ENCODE measurements around the gene MAPK8IP1. TPM values are rescaled to one million over a fixed set of nuclear protein-coding genes. Genes with fewer than 3 reads are reported as not detected.

Gene MAPK8IP1
- total RNA-seq, 2 experiments from 2014 or later: 0.42 to 0.73 TPM

DNA sequence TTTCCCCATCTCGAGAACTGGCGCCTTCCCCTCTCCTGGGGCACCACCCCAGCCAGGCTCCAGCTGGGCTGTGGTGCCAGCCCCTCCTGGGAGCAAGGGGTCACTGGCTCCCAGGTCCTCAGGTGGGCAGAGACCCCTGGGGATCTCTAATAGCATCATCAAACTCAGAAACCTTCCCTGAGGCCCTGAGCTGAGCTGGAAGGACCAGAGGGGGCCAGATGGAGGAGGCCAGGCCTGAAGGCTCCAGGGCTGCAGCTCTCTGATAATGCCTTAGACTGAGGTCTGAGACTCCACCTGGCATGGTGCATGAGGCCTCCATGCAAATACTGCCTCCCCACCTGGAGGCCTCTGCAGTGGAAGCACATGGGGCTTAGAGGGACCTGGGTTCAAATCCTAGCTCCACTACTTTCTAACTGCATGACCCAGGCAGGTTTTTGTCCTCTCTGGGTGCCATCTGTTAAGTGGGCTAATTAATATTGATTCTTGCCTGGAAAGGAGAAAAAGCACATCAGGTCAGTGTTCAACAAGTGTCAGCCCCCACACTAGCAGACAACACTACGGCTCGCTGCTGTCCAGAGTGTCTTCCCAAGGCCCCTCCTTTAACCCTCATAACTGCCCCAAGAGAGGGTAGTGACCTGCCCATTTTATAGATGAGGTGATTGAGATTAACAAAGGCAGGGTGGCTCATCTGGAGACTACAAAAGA is 1.5 kb downstream of the MAPK8IP1 start:
- ATAC-seq (no peak), DNase-seq (no peak)
- CTCF ChIA-PET: no interaction called here
- H3K27me3 Mint-ChIP-seq: no peaks in the 10 kb centered on the region
- H3K4me3 Mint-ChIP-seq: no peak overlapping the region
- no peaks in the 10 kb centered on the region for H3K9me3 Mint-ChIP-seq (ENCODE audit: low read depth)
- H3K4me1 Mint-ChIP-seq: peaks cover 9% of the 10 kb centered on the region
- no peak overlapping the region for H3K27ac Mint-ChIP-seq
- H3K36me3 Mint-ChIP-seq: no peaks in the 10 kb centered on the region

DNA sequence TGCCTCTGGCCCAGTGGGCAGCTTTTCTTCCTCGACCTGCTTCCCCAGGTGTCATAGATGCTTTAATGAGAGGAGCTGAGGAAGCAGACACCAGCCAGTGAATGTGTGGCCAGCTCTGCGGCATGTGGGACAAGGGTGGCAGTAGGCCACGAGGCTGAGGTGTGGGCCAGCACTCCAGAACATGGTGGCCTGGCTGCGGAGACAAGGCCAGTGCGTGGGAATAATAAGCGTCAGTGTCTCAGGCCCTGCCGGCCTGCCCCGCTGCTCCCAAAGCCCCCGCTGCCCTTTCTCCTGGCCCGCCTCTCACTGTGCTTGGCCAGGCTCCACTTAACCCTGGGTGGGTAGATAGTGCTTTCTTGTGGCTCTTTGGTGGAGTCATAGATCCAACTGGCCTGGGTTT is 2.1 kb downstream of the MAPK8IP1 start:
- no peaks in the 10 kb centered on the region for H3K27me3 Mint-ChIP-seq
- H3K36me3 Mint-ChIP-seq: no peaks in the 10 kb centered on the region
- H3K9me3 Mint-ChIP-seq (ENCODE audit: low read depth): no peaks in the 10 kb centered on the region
- no peak for ATAC-seq
- DNase-seq: no peak
- peaks cover 9% of the 10 kb centered on the region for H3K4me1 Mint-ChIP-seq
- no peak overlapping the region for H3K4me3 Mint-ChIP-seq
- no peak overlapping the region for H3K27ac Mint-ChIP-seq
- CTCF ChIA-PET: no interaction called here

DNA sequence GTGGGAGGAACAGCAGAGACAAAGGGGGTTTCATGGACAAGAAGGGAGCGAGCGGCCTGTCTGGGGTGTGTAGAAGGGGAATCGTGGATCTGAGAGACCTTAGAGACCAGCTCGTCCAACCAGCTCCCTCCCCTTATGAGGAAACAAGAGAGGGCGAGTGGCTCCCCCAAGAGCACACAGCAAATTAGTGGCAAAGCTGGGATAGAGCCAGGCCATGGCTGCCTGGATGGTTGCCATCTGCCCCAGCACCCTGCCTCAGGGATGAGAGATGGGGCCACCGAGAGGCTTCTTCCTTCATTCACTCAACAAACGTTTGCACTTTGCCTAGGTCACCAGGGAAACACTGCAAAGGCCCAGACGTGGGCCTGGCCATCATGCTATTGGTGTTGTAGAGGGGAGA is 4.1 kb downstream of the MAPK8IP1 start:
- H3K36me3 Mint-ChIP-seq: no peaks in the 10 kb centered on the region
- DNase-seq: no peak
- CTCF ChIA-PET: no interaction called here

DNA sequence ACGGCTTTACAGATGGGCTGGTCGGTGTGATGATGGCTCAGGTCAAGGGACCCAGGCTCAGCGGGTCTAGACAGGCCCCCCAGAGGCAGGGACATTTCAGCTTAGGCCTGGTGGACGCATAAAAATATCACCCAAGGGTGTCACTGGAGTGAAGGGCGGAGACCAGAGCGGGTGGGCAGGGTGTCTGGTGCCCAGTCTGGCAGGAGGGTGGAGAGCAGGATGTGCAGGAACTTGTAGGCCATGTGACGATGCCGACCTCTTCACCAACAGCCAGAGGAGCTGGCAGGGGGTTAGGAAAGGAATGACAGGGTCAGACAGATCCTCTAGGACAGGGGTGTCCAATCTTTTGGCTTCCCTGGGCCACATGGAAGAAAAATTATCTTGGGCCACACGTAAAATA is 4.5 kb downstream of the MAPK8IP1 start:
- DNase-seq: no peak

More for the DNA sequence above, 4.1 kb downstream of the MAPK8IP1 start:
- Mint-ChIP-seq H3K27me3 (no peaks in the 10 kb centered on the region), H3K9me3 (ENCODE audit: low read depth) (no peaks in the 10 kb centered on the region), H3K27ac (no peak overlapping the region), H3K4me3 (no peak overlapping the region), H3K4me1 (peaks cover 8% of the 10 kb centered on the region)
- ATAC-seq: no peak

DNA sequence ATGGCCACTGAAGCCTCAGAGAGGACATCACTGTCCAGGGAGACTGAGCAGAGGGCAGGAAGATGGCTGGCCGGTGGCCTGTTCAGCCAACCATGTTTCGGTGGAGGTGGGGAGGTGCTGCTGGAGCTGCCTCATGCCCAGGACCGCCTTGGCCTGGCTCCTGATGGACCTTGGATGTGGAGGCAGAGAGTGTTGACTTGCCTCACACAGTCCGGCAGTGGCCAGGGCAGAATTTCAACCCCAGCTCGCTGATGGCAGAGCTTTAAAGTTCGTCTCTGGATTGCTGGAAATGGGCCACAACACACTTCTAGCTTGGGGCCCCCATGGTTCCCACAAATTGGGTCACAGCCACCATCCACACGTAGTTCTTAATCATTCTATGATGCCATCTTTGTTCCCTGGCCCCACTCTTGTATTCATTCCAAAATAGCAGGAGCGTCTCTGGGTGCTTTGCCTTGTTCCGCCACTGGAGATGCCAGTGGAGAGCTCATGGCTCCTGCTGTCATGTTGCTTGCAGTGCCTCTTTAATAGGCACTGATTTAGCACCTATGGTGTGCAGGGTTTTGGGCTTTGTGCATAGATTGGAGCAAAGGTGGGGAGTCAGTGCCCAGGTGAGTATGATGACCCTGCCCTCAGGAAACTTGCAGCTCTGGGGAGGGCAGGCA is 5.6 kb downstream of the MAPK8IP1 start:
- CTCF ChIA-PET: interaction anchor here (1.0 kb wide), 1 partner anchor 74 kb away, joined by 3 read pairs; no protein-coding TSS in a partner anchor
- Mint-ChIP-seq H3K27ac (no peak overlapping the region), H3K27me3 (no peaks in the 10 kb centered on the region), H3K4me3 (no peak overlapping the region), H3K36me3 (no peaks in the 10 kb centered on the region), H3K9me3 (ENCODE audit: low read depth) (no peaks in the 10 kb centered on the region), H3K4me1 (no peaks in the 10 kb centered on the region)
- DNase-seq: no peak
- ATAC-seq: no peak

More for the DNA sequence above, 4.5 kb downstream of the MAPK8IP1 start:
- H3K4me3 Mint-ChIP-seq: no peak overlapping the region
- H3K27ac Mint-ChIP-seq: no peak overlapping the region
- H3K9me3 Mint-ChIP-seq (ENCODE audit: low read depth): no peaks in the 10 kb centered on the region
- H3K4me1 Mint-ChIP-seq: peaks cover 3% of the 10 kb centered on the region
- no peaks in the 10 kb centered on the region for H3K27me3 Mint-ChIP-seq
- CTCF ChIA-PET: no interaction called here
- no peak for ATAC-seq
- no peaks in the 10 kb centered on the region for H3K36me3 Mint-ChIP-seq

DNA sequence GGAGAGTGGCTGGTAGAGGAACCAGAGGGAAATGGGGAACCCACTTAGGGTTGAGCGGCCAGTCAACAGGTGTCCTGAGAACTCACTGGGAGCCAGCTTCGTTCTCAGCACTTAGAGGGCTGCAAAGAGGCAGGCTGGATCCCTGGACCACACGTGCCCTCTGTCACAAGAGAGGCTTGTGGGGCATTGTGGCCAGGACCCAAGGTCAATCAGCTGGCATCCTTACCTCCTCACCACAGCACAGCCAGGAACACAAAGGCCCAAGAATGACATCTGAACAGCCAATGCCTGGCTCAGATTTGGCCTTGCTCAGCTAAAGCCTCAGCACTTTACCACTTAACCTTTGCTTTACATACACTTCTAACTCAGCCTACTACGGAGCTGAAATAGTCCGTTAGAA is 7.4 kb downstream of the MAPK8IP1 start:
- DNase-seq (no peak), ATAC-seq (no peak)
- no peaks in the 10 kb centered on the region for H3K9me3 Mint-ChIP-seq (ENCODE audit: low read depth)
- CTCF ChIA-PET: no interaction called here
- peaks cover 3% of the 10 kb centered on the region for H3K27me3 Mint-ChIP-seq
- no peaks in the 10 kb centered on the region for H3K36me3 Mint-ChIP-seq
- no peak overlapping the region for H3K27ac Mint-ChIP-seq
- no peaks in the 10 kb centered on the region for H3K4me1 Mint-ChIP-seq
- no peak overlapping the region for H3K4me3 Mint-ChIP-seq

DNA sequence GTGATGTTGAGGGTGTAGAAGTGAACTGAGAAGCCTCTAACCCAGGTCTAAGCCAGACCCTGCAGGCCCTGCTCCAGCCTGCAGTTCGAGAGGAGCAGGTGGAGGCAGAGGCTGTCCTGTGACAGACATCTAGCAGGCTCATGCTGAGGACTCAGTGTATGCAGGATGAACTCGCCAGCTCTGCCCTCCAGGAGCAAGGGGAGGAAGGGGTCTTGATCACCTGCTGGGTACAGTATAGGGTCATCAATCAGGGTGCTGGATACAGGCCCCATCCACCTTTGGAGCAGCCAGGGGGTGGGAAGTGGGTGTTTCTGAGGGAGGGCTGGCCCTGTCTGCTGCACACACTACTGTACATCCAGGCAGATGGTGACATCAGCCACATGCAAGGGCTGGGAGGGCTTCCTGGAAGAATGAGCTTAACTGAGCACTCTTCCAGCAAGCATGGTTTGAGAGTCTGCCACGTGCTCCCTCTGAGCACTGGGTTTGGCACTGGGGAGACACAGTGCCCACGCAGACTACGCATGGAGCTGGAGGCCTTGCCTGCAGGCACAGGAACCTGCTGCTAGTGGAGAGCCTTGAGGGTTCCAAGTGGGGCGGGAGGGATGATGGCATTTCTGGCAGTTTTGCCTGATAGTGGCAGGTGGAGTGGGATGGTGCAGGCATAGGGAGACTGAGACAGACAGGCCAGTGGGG is 9.2 kb downstream of the MAPK8IP1 start:
- no peak overlapping the region for H3K27ac Mint-ChIP-seq
- CTCF ChIA-PET: no interaction called here
- no peaks in the 10 kb centered on the region for H3K4me1 Mint-ChIP-seq
- no peaks in the 10 kb centered on the region for H3K9me3 Mint-ChIP-seq (ENCODE audit: low read depth)
- DNase-seq (no peak), ATAC-seq (no peak)
- peaks cover 12% of the 10 kb centered on the region for H3K27me3 Mint-ChIP-seq
- H3K36me3 Mint-ChIP-seq: no peaks in the 10 kb centered on the region
- no peak overlapping the region for H3K4me3 Mint-ChIP-seq

DNA sequence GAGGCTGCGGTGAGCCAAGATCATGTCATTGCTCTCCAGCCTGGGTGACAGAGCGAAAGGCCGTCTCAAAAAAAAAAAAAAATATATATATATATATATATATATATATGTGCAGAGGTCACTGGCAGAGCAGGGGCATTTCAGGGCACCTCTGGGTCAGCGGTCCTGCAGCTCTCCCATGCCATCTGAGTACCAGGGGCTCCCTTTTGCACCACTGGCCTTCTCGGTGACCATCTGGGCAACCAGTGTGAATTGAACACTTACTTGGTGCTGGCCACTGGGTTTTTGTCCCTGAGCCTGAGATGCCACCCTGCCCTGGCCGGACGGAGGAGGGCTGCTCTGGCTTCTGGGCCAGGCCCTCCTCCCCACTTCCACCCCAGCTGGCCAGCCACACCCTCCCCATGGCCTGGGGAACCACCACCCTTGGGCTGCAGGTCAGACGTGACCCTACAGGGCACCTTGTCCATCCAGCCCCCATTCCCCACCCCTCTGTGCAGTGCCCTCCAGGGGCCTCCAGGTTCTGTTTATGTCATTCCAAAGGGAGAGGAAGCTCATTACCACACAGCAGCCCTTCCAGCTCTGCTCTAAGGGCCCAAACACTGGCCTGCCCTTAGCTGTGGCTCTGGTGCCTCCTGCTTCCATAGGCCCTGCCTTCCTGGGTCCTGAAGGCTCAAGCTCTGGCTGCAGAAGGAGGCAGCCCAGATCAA is 10.3 kb downstream of the MAPK8IP1 start:
- no peak for DNase-seq
- Mint-ChIP-seq H3K4me1 (peaks cover 3% of the 10 kb centered on the region), H3K4me3 (no peak overlapping the region), H3K27ac (no peak overlapping the region), H3K36me3 (no peaks in the 10 kb centered on the region), H3K27me3 (peaks cover 16% of the 10 kb centered on the region), H3K9me3 (ENCODE audit: low read depth) (no peaks in the 10 kb centered on the region)
- ATAC-seq: no peak
- CTCF ChIA-PET: no interaction called here

DNA sequence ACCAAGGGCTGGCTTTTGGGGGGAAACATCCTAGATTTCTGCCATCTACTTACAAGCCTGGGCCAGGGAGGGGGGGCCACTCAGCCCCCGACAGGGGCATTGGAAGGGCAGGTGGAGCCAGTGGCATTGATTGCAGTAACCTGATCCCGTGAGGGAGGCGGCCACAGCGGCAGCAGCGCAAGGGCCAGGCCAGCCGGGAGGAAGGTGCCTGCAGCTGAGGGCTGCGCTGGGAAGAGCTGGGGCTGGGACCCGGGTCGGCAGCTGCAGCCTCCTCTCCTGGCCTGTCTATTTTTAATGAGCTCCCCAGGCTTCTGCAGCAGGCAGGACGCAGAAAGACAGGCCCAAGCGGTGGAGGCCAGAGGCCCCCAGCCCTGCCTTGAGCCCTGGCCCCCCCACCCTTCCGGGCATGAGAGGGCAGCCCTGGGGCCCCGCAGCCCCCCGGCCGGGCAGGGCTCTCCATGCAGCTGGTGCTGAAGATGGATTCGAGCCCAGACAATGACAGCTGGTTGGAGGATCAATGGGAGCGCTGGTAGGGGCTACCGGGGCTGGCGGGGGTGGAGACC is 11.1 kb downstream of the MAPK8IP1 start:
- ATAC-seq (no peak), DNase-seq (no peak)
- H3K36me3 Mint-ChIP-seq: no peaks in the 10 kb centered on the region
- CTCF ChIA-PET: no interaction called here
- peaks cover 24% of the 10 kb centered on the region for H3K27me3 Mint-ChIP-seq
- H3K9me3 Mint-ChIP-seq (ENCODE audit: low read depth): no peaks in the 10 kb centered on the region
- H3K4me1 Mint-ChIP-seq: peaks cover 3% of the 10 kb centered on the region
- H3K4me3 Mint-ChIP-seq: no peak overlapping the region
- no peak overlapping the region for H3K27ac Mint-ChIP-seq

DNA sequence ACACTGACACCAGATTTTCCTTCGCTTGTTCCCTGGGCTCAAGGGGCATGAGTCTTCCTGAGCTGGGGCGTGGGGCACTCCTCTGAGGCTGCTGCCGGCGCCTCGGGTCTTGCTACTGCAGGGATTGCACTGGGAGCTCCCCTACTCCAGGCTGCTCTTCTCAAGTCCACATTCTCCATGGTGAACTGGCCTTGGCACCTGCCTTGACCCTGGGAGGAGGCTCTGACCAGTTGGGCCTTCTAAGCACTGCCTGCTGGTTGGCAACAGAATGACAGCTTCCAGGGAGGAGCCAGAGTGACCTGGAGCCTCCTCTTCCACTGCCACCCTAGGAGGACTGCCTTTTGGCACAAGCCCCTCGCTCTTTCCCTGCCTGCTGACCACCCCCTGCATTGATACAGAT is 12.1 kb downstream of the MAPK8IP1 start:
- no peak for ATAC-seq
- peaks cover 3% of the 10 kb centered on the region for H3K4me1 Mint-ChIP-seq
- no peak overlapping the region for H3K4me3 Mint-ChIP-seq
- CTCF ChIA-PET: interaction anchor here (1.0 to 1.5 kb wide), 2 partner anchors 24 to 126 kb away, joined by 3 to 4 read pairs; no protein-coding TSS in a partner anchor
- H3K36me3 Mint-ChIP-seq: no peaks in the 10 kb centered on the region
- DNase-seq: no peak
- no peaks in the 10 kb centered on the region for H3K9me3 Mint-ChIP-seq (ENCODE audit: low read depth)
- peaks cover 26% of the 10 kb centered on the region for H3K27me3 Mint-ChIP-seq
- H3K27ac Mint-ChIP-seq: no peak overlapping the region

DNA sequence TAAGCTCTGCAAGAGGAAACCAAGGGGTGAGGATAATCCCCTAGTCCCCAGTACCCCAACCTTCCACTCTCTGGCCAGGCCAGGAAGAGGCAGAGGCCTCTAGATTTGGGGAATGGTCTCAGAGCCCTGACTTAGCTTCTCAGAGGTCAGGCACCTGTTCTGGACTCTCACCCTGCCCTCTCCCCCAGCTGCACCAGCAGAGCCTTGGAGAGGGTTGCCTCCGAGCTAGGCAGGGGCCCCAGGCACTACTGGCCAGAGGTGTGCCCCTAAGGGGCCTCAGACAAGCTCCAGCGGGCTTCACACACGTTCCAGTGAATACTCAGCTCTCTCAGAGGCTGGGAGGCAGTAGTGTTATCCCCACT is 13.6 kb downstream of the MAPK8IP1 start:
- no peaks in the 10 kb centered on the region for H3K36me3 Mint-ChIP-seq
- peaks cover 26% of the 10 kb centered on the region for H3K27me3 Mint-ChIP-seq
- CTCF ChIA-PET: interaction anchor here (0.7 to 1.5 kb wide), 3 partner anchors 25 to 127 kb away, joined by 3 to 6 read pairs (median 4); no protein-coding TSS in a partner anchor
- ATAC-seq (no peak), DNase-seq (no peak)
- no peak overlapping the region for H3K27ac Mint-ChIP-seq
- peaks cover 3% of the 10 kb centered on the region for H3K4me1 Mint-ChIP-seq
- no peaks in the 10 kb centered on the region for H3K9me3 Mint-ChIP-seq (ENCODE audit: low read depth)
- no peak overlapping the region for H3K4me3 Mint-ChIP-seq

DNA sequence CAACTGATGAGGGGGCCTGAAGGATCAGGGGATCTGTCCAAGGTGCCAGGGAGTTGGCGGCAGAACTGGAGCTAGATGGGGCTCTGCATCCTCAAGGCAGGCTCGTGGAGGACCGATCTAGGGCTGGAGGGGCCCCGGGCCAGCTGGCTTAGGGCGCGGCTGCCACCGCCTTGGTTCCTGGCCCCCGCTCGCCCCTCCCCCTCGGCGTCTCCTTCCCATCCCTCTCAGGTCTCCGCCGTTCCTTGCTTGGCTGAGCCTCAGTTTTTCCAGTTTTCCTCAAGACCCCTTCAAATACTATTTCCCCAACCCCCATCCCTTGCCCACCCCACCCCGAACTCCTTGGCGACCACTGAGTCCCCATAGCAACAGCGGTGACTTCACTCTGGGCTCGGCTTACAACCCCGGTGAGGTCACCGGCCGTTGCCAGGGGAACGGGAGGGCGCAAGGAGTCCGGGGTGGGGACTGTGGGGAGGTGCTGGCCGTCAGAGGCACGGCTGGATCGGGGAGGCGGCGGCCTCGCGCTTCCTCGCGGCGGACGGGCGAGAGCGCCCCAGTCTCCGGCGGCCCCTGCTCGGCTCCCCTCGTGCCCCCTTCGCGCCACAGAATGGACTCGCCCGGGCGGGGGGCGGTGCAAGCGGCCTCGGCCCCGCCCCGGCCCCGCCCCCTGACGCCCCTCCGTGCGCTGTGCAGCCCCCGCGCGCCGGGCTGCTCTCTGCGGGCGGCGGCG is 14.2 kb downstream of the MAPK8IP1 start:
- no peaks in the 10 kb centered on the region for H3K9me3 Mint-ChIP-seq (ENCODE audit: low read depth)
- no peak overlapping the region for H3K27ac Mint-ChIP-seq
- H3K4me1 Mint-ChIP-seq: peaks cover 3% of the 10 kb centered on the region
- peak overlapping the region; percentile 18 for H3K4me3 Mint-ChIP-seq
- DNase-seq (peak; percentile 82), ATAC-seq (peak; percentile 84)
- no peaks in the 10 kb centered on the region for H3K36me3 Mint-ChIP-seq
- CTCF ChIA-PET: interaction anchor here (1.4 kb wide), 1 partner anchor 128 kb away, joined by 6 read pairs; no protein-coding TSS in a partner anchor
- H3K27me3 Mint-ChIP-seq: peaks cover 26% of the 10 kb centered on the region
